Fibroblast of pulmonary artery (primary cell): ENCODE data around the gene FAM120A.
"Not testable (repeated sequence)": the region's sequence is repeated elsewhere in the genome, so short reads cannot be mapped to it uniquely, and the experiment has no call there.

Source experiments
- DNase-seq: peaks from one replicate; pipeline ENCODE4 v3.0.0-alpha.2; 2010; ENCODE audit warnings: low read depth
- H3K4me3 ChIP-seq: replicated peaks from 2 replicates; pipeline ENCODE4 v1.5.1; 2011; ENCODE audit warnings: low read depth, mild to moderate bottlenecking, control low read depth, low read length, moderate library complexity
- CTCF ChIP-seq: IDR thresholded peaks from 2 replicates; pipeline ENCODE4 v1.5.1; 2011; ENCODE audit warnings: mild to moderate bottlenecking, control low read depth, low read length, inconsistent platforms; ENCODE audit errors: missing control alignments

Gene FAM120A

GRCh38 chr9:93505541-93506132 is 54.2 kb downstream of the FAM120A start:
- no peak for DNase-seq
- no peak for TF ChIP-seq CTCF
- no peak overlapping the region for H3K4me3 ChIP-seq

DNA sequence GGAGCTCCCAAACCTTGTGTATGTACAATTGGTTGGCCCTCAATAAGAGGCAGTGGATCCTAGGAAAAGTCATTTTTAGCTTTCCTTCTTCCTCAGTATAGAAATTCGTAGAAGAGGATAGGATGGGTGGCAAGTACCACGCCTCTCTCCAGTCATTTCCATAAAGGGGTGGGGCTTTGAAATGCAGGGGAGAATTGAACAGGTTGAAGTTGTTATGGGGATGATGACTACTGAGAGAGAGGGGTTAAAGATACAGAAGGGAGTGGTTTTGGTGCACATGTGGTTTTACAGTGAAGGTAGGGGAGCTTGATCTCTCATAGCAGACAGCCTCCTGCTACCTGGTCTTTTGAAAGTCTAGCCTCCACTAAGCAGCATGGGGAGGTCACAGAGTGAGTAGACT is 56.3 kb downstream of the FAM120A start:
- no peak for DNase-seq
- no peak for TF ChIP-seq CTCF
- no peak overlapping the region for H3K4me3 ChIP-seq

GRCh38 chr9:93508207-93508606 is 56.7 kb downstream of the FAM120A start:
- TF ChIP-seq CTCF = no peak
- DNase-seq = no peak
- H3K4me3 ChIP-seq = no peak overlapping the region

DNA sequence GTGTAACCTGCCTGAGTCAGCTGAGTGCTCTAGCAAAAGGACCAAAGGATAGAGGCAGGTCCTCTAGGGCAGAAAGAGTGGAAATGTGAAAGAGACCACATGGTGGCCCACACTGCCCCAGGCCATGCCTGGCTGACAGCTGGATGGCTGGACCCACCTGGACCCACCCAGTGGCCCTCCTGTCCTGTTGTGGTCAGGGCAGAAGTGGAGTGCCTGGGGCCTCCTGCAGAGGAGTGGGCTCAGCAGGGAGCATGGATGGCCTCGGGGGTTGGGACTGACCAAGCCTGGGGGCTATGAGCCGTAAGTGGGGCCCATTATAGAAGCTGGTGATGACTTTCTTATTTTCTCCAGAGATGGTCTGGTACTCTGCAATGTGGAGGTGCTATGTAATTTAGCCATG is 57.6 kb downstream of the FAM120A start:
- no peak for DNase-seq
- H3K4me3 ChIP-seq = no peak overlapping the region
- TF ChIP-seq CTCF = no peak

- H3K4me3 ChIP-seq = no peak overlapping the region
- TF ChIP-seq CTCF = no peak
- DNase-seq = no peak
These were observed 58.6 kb downstream of the FAM120A start for GRCh38 chr9:93510041-93510440.

- DNase-seq, H3K4me3 ChIP-seq: not testable (repeated sequence)
These were observed 59.7 kb downstream of the FAM120A start for GRCh38 chr9:93511228-93511627.

- DNase-seq, H3K4me3 ChIP-seq: not testable (repeated sequence)
These were observed 60.8 kb downstream of the FAM120A start for GRCh38 chr9:93512170-93512812.

DNA sequence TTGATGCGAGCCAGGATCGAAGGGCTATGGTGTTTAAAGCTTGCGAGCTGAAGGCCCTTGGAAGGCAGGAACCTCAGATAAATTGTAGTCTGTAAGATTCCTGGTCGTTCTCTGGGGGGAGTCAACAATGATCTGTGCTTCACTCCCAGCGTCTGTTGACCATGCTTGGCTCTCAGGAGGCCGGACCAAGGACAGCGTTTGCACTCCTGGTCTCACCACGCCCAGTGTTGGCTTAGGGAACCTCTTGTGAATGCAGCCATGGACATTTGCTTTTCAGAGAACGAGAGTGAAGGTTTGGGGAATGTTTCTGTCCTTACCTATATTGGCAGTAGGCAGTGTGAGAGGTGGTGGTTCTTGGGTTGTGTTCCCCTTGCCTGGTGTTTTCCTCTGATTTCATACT is 62.1 kb downstream of the FAM120A start:
- no peak for TF ChIP-seq CTCF
- no peak overlapping the region for H3K4me3 ChIP-seq
- DNase-seq = no peak
